RCC 7860 (cell line): ENCODE results near the gene MIOS.
A peak's percentile ranks its signal among the peaks of the same experiment; 100 is the strongest.

Experiments
- DNase-seq: peaks from one replicate; pipeline ENCODE4 v3.0.0-alpha.2; 2015; ENCODE audit warnings: low spot score
- FAIRE-seq: peaks from 2 replicates; lab custom pipeline; 2012; peaks lifted over from hg19 to GRCh38; lab: Jason Lieb, UNC

MIOS gene

DNA sequence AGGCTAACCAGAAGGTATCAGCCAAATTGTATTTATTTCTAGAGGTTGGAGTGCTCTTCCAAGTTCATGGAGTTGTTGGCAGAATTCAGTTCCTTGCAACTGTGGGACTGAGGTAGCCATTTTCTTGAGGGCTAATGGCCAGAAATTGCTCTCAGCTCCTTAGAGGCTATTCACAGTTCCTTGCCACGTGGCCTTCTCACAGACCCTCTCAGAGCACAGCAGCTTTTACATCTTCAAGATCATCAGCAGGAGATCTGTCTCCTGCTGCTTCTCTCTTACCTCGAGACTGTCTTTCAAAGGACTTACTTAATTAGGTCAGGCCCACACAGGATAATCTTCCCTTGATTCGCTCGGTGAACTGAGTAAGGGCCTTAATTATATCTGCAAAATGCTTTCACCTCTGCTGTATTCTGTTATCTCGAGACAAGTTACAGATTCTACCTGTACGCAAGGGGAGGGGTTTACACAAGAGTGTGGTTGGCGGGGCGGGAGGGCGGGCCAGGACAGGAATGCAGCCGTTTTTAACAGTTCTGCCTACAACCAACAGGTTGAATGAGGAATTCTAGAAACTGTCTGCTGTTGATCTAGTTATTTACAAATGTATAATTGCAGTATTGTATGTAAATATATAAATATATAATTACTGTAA is 15.0 kb downstream of the MIOS start:
- DNase-seq: no peak
- no peak for FAIRE-seq

DNA sequence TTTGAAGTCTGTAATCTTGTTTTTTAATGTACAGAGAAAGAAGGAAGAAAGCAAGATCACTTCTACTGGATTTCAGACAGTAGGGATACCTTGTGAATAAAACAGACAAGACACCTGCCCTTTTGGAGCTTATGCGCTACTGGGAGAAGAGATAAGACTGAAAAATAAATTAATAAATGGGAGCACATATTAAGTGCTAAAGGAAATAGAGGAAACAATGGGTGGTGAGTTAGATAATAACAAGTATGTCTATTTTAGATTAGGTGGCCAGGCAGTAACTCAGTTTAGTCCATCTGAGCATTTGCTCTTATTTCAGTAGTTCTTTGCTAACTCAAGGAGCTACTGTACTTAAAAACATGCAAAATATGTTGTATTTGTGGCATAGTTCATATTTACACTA is 15.9 kb downstream of the MIOS start:
- DNase-seq (no peak), FAIRE-seq (no peak)

GRCh38 chr7:7583731-7584130 is 17.0 kb downstream of the MIOS start:
- FAIRE-seq: peak; percentile 47
- no peak for DNase-seq

- DNase-seq: no peak
- FAIRE-seq: peak; percentile 2
Observed at GRCh38 chr7:7584653-7585052, 18.0 kb downstream of the MIOS start.

- no peak for FAIRE-seq
- no peak for DNase-seq
Observed at GRCh38 chr7:7585241-7585928, 18.7 kb downstream of the MIOS start.

GRCh38 chr7:7595451-7595850 is 28.8 kb downstream of the MIOS start:
- DNase-seq: no peak
- peak; percentile 81 for FAIRE-seq

DNA sequence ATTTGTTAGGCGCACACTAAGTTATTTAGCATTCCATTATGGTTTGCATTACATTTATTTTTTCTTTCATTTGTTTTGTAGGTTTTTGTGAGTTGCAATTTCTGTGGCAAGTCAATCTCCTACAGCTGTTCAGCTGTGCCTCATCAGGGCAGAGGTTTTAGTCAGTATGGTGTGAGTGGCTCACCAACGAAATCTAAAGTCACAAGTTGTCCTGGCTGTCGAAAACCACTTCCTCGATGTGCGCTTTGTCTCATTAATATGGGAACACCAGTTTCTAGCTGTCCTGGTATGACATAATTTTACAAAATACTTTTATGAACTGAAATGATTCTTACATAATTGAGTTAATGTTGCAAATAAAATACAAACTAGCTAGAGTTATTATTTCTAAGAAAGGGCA is 29.5 kb downstream of the MIOS start:
- FAIRE-seq: no peak

GRCh38 chr7:7607010-7607409 is 40.3 kb downstream of the MIOS start:
- FAIRE-seq (no peak), DNase-seq (no peak)

More for the DNA sequence above, 29.5 kb downstream of the MIOS start:
- DNase-seq: no peak

GRCh38 chr7:7609330-7609729 is 42.6 kb downstream of the MIOS start:
- FAIRE-seq (peak; percentile 30), DNase-seq (no peak)

- DNase-seq: no peak
- no peak for FAIRE-seq
Observed at GRCh38 chr7:7612519-7612918, 45.8 kb downstream of the MIOS start.

GRCh38 chr7:7613210-7613609 is 46.5 kb downstream of the MIOS start:
- no peak for DNase-seq
- FAIRE-seq: peak; percentile 21

GRCh38 chr7:7614018-7614741 is 47.5 kb downstream of the MIOS start:
- FAIRE-seq (no peak), DNase-seq (no peak)

DNA sequence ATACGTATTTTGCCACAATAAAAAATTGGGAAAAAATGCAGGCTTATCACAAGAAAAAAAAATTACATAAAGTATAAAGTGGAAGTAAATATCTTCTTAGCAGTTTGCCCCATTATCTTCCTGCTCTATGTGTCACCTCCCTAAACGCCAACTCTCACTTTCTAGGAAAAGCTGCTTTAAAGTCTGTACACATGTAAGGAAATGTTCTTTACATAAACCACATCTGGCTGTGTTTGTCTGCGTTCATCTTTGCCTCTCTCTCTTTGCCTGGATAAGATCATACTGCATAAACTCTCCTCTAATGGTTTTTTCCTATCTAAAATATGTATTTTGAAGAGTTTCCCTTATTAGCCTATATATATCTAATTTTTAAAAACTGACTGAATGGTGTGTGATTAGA is 50.9 kb downstream of the MIOS start:
- no peak for FAIRE-seq

DNA sequence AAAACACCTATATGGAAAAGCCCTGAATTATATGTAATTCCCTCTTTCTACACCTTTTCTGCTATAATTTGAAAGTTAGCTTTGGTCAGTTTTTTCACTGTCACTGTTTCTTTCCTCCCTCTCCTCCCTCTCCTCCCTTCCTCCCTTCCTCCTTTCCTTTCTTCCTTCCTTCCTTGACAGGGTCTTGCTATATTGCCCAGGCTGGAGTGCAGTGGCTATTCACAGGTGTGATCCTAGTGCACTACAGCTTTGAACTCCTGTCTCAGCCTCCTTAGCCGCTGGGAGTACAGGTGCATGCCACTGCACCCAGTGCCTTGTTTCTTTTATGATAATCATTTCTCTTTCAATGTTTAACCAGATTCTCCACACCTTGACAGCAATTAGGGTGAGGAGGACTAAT is 51.7 kb downstream of the MIOS start:
- DNase-seq: no peak
- FAIRE-seq: no peak

More for the DNA sequence above, 50.9 kb downstream of the MIOS start:
- no peak for DNase-seq

DNA sequence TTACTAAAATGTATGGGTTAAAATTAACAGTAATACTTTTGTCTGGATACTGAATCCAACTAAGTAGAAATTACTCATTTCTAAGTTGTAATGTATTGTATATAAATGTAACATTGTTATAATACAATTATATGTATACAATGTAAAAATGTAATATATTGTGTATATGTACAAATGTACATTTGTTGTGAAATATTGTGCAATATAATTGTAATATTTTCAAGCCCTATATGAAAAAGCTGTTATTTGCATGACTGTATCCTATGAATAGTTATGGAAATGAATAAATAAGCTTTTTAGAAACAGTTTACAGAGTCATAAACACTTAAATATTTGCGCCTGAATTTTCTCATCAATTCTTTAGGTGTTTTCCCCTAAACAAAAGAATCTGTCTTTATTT is 53.6 kb downstream of the MIOS start:
- DNase-seq: no peak
- peak; percentile 23 for FAIRE-seq

DNA sequence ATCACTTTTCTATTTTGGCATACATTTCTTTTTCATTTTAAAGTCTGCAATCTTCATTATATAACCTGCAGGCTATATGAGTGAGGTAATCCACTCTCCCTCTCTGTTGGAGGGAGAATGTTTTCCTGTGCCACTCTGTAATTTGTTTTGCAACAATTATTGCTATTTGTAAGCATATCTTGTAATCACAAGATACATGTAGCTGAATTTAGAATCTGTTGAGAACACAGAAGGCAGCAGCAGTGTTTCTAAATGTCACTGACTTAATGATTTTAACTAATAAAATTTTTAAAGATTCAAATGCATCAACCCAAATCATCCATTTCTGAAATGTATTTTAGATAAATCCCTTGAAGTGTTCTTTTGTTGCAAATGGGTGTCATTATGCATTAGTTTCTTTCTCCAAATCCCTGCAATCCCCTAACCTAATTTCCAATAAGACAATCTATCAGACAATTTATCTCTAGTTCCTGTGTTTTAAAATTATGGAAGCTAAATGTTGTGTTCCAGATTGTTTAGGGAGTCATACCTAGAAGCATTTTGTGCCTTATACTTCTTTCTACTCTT is 54.0 kb downstream of the MIOS start:
- DNase-seq: no peak
- no peak for FAIRE-seq

DNA sequence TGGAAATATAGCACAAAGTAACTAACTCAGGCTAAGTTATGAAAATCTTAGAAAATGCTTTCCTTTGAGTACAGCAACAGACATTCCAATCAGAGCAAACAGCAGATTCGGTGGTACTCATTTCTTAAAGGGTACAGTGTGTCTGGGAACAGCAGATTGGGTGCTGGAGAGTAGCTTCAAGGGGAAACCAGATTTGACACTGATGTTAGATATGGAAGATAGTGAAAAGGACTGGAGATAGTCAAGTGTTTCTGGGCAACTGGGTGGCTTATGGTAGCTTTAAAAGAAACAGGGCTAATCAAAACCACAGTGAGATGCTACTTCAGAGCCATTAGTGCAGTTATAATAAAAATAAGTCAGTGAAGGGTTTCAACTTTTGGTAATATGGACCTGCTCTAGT is 61.8 kb downstream of the MIOS start:
- FAIRE-seq (no peak), DNase-seq (no peak)

DNA sequence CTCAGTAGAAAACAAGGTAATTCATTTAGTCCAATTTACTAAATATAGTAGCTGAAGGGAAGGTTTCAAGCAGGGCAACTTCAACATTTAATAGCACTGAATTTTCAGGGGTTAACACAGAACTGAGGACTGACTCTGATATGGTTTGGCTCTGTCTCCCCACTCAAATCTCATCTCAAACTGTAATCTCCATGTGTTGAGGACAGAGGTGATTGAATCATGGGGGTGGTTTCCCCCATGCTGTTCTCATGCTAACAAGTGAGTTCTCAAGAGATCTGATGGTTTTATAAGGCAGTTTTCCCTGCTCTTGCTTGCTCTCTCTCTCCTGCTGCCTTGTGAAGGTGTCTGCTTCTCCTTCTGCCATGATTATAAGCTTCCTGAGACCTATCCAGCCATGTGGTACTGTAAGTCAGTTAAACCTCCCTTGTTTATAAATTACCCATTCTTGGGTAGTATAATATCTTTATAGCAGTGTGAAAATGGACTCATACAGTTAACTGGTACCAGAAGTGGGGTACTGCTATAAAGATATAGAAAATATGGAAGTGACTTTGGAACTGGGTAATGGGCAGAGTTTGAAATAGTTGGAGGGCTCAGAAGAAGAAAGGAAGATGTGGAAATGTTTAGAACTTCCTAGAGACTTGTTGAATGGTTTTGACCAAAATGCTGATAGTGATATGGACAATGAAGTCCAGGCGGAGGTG is 64.1 kb downstream of the MIOS start:
- no peak for FAIRE-seq
- DNase-seq: no peak

DNA sequence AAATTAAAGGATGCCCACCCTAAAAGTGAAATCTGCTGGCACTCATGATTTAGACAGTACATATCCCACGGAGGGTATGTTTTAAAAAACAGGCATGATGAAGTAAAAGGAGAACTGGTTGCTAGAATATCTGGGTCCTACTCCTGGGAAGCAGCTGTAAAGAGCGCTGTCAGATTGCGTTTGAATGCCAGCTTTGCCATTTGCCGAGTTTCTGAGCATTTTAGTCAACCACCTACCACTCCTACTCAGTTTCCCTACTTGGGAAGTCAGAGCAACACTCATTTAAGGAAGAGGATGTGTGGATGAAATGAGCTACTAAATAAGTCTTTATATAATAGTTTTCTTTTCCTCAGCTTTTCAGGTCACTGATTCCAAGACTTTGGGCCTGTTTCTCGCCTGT is 72.7 kb downstream of the MIOS start:
- no peak for FAIRE-seq
- no peak for DNase-seq

DNA sequence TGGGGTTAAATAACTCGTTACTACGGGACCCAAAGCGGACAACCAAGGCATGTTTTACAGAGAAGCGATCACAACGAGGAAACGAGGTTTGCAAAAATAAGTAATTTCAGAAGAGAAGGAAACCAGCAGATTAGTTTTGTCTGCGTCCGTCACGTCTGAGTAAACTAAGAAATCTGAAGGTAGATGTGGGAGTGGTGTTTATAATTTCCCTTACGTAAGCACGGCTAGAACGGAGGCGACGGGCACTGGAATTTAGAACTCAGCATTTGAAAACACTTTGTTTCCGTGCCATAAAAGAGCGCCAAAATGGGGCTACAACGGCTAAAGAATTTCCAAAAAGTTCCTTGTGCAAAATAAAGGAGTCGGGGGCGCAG is 73.2 kb downstream of the MIOS start:
- peak; percentile 42 for DNase-seq
- FAIRE-seq: no peak
